DMS153 (cell line): ENCODE measurements around the gene ALK.
A peak's percentile ranks its signal among the peaks of the same experiment; 100 is the strongest.

Source experiments
- DNase-seq: peaks from one replicate; lab custom pipeline; 2025; lab: John Stamatoyannopoulos, UW

ALK gene

GRCh38 chr2:29314816-29315571 is 606.4 kb downstream of the ALK start:
- DNase-seq: no peak

DNA sequence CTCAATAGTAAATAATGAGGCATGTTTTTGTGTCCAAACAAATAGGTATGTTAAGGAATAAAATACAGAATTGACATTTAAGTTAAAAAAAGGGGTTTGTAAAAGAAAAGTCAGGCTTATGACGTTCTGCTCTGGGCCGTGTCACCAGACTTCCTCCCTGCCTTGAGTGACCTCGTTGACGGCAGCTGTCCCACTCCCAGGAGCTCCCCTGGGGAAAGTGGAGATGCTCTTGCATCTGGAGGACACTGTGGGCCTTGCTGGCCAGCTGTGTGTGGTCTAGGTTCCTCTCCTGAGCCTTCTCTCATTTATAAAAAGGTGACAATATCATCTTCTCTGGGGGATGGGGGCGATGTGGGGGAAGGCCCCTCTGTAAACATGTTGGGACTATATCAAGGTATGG is 609.9 kb downstream of the ALK start:
- DNase-seq: no peak

DNA sequence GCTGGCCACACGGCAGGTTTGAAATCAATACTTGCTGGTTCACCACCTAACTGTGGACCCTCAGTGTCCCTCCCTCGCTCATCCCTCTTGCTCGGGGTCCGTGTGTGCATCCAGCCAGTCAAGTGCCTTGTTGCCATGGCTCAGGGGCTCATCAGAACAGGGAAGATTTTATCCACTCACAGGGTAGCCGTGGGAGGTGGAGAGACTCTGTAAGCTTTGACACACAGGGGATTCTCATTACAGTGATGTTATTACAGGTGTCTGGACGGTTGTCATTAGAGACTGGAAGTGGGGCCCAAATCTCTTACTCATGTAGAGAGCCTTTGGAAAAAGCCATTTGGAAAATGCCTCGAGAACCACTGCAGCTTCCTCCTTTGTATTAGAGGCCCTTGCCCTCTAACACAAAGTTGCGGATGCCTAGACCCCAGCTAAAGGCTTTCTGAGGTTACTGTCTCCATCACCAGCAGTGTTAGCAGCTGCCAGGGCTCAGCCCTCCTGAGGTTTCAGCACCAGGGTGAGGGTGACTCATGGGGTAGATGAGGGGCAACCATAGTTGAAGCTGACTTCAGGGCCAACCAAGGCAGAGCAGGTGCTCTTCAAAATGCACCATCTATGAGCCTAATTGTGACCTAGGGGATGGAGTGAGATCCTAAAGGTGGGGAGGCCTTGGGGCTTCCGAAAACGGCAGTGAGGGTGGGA is 610.6 kb downstream of the ALK start:
- no peak for DNase-seq

DNA sequence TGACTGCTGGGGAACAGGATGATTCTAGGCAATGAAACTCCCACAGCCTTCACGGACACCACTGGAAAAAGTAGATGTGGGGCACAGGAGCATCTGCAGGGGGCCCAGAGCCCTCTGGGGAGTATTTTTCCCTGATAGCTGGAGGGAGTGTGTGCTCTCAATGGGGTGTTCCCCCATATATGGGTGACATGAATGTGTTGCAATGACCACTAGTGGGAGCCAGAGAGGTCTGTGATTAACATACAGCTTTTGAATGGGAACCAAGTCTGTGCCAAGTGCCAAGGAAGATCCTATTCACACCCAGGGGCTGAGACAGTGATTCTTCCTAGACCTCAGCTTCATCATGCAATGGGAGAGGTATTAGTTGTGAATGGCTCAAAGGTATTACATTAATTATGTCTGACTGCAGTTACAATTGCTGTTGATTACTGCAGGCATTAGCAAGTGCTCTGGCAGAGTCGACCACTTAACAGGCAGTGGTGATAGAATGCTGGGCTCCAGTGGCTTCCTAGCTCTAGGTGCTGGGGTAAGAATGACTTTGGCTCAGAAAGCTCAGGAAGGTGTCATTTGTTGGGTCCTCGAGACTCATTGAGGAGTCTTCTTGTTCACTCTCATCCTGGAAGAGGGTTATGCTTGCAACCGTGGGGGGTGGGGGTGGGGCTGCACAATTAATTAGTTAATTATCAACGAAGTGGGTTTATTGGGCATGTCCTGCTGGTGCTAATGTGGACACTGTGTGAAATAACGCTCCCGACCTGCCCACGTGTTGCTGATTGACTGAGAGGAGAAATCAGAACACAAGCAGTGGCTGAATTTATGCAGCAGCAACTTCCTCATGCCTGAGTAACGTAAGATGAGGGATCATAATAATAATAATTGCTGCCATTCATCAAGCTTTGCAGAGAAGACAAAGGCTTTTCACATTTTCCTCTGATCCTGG is 612.0 kb downstream of the ALK start:
- DNase-seq: peak; percentile 31

DNA sequence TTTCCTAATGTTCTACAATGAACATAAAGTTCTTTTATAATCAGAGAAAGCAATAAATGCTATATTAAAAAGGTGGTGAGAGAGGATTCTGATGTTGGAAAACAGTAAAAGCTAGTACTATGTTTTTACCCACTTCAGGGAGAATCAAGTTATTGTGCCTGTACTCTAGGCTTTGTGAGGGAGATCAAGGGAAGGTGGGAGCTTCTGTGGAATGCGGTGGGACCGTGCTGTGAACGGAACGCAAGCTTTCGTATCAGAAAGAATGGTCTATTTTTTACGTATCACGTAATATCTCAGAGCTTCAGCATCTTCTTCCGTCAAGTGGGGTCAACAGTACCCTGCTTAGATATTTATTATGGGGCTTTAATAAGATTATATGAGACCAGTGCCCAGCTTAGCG is 613.0 kb downstream of the ALK start:
- DNase-seq: no peak

GRCh38 chr2:29307519-29307918 is 613.9 kb downstream of the ALK start:
- no peak for DNase-seq

DNA sequence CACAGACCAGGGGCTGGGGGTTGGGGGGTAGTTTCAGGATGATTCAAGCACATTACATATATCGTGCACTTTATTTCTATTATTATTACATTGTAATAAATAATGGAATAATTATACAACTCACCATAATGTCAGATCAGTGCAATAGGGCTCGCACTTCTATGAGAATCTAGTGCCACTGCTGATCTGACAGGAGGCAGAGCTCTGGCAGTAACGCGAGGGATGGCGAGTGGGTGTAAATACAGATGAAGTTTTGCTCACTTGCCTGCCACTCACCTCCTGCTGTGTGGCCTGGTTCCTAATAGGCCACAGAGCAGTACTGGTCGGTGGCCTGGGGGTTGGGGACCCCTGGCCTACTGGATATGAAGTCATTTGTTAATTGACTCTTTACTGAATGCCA is 615.6 kb downstream of the ALK start:
- no peak for DNase-seq

GRCh38 chr2:29304399-29305060 is 616.9 kb downstream of the ALK start:
- DNase-seq: no peak

GRCh38 chr2:29296585-29296984 is 624.8 kb downstream of the ALK start:
- no peak for DNase-seq

DNA sequence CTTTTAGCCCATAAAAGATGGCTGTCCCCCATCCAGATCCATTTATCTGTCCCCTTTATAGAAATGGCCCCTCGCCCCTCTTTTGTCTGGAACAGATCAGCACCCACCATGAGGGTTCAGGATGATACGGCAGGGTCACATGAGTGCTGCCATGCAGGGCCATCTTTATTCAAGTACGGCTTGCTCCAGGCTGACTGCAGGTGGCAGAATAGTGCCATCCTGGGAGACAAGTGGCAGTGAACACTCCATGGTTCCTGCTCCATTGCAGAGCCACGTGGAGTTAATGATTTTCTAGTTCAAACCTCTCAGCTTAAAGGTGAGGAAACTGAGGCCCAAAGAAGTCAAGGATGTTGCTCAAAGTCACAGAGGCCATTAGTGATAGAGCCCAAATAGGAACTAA is 625.5 kb downstream of the ALK start:
- peak; percentile 3 for DNase-seq

- DNase-seq: no peak
Measured at GRCh38 chr2:29293830-29294438, 627.5 kb downstream of the ALK start.

GRCh38 chr2:29290293-29291047 is 630.9 kb downstream of the ALK start:
- DNase-seq: no peak

DNA sequence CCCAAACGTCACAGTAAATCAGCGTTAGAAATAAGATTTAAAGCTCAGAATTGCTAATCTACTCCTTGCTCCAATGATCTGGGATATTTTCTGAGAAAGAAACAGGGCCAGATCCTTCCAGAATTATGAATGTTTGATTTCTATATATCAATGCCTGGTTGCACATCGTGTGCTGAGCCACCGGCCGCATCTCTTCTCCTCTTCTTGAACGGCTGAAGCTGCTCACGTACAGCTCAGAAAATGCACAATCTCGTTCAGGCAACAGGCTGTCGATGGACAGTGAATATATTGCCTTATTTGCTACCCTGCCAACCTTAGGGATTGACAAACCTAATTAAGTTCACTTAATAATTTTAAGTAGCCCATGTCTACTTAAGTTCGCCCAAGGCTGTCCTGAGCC is 636.7 kb downstream of the ALK start:
- no peak for DNase-seq

GRCh38 chr2:29281916-29282247 is 639.5 kb downstream of the ALK start:
- no peak for DNase-seq

DNA sequence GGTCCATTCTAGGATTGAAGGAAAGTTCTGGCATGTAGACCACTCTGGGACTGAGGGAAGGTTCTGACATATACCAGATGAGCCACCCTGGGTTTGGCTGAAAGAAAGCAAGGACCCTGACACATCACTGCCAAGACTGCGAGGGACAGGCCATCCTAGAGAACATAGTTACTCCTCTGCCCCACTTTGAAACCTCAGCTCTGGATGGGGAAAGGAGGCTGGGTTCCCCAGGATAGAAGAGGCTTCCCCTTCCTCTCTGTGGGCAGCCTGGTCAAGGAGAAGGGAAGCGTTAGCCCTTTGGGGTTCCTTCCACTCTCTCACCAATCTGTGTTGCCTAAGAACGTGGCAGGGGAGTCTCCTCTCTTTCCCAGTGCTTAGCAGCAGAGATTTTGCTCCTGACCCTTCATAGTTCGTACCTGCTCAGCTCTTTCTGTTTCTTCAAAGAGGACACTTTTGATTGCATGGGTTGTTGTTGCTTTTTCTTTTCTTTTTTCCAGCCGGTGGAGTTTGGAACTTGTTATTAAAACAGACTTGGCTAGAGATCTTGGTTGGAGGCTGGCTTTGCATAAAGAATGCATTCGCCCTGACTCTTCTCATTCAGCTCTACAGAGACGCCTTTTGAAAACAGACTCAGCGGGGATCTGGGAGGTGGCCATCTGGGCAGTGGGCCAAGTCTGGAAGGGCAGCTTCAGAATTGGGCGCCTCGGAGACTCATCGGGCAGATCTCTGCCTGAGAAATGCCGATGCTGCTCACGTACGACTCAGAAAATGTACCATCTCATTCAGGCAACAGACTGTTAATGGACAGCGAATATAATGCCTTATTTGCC is 640.1 kb downstream of the ALK start:
- peak; percentile 40 for DNase-seq

- DNase-seq: no peak
Measured at GRCh38 chr2:29278966-29279365, 642.4 kb downstream of the ALK start.

- no peak for DNase-seq
Measured at GRCh38 chr2:29276151-29276550, 645.2 kb downstream of the ALK start.

- DNase-seq: no peak
Measured at GRCh38 chr2:29275186-29275585, 646.2 kb downstream of the ALK start.

DNA sequence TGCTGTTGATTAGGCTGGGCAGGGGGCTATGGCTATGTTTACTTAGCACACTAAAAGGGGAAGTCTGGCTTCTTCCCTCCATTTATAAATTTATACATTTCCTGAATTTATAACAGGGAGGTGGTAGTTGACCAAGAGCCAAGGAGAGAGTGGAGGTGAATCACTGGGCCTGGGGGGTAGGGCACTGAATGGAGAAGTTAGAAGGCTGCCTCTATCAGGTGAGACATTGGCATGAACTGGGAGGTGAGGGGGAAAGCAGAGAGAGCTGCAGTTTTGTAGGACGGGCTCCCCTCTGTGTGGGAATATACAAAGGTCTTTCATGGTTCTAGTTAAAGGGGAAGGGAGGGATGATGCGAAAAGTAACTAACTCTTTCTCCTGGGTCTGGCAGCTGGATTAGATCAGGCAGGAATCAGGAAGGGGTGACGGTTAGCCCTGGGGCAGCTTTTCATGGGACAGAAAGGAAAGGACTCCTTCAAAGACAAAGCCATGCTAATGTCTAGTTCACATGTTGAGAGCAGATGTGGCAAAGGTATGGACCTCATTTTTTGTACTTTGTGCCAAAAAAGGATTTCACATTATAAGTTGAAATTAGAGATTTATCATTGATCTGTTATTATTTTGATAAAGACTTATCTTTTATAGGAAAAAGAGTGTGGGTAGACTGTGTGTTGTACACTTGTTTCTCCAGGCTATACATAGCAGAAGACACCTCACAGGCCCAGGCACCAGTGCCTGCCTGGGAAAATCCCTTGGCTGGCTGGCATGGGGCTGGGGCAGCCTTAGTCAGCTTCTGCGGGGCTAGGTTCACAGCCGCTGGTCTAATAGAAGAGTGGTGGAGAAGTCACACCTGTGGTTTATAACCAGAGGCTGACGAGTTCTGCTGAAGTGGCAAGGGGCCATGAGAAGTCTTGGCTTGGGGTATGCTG is 647.4 kb downstream of the ALK start:
- no peak for DNase-seq
